Pancreas (tissue), 10 donors: Measurements from ENCODE around the gene CD83. TPM values are rescaled to one million over a fixed set of nuclear protein-coding genes. Genes with fewer than 3 reads are reported as not detected.
"Not testable (repeated sequence)": the region's sequence is repeated elsewhere in the genome, so short reads cannot be mapped to it uniquely, and the experiment has no call there.

Experiments used
- ATAC-seq, 4 donors: fragments of 200-7000 bp; cut with Tn5 transposase; one replicate each; pipeline versions ENCODE4 v1.8.0 to v1.9.1; 2020; ENCODE audit warnings: mild to moderate bottlenecking in 4 of 4, moderate library complexity in 4 of 4
- DNase-seq, 6 donors: peaks; one replicate each; pipeline ENCODE4 v3.0.0-alpha.2; 2020
- FAIRE-seq: peaks from 2 replicates; lab custom pipeline; 2012; peaks lifted over from hg19 to GRCh38; lab: Jason Lieb, UNC
- H3K27ac ChIP-seq, 4 donors: fragments of 200-600 bp; sonication (generic); 1 replicate in 3 of 4; 2 replicates in 1 of 4; pipeline versions ENCODE4 v1.5.0 to v1.8.0; 2020
- H3K27me3 ChIP-seq, 4 donors: fragments of 200-600 bp; one replicate each; pipeline ENCODE4 v1.8.0; 2021
- H3K36me3 ChIP-seq, 3 donors: fragments of 200-600 bp; sonication (generic) in 1 of 3; one replicate each; pipeline versions ENCODE4 v1.5.0 to v1.8.0; 2020 to 2021
- H3K4me1 ChIP-seq, 3 donors: fragments of 200-600 bp; one replicate each; pipeline ENCODE4 v1.8.0; 2021
- H3K4me3 ChIP-seq, 4 donors: fragments of 200-600 bp; sonication (generic) in 2 of 4; one replicate each; pipeline versions ENCODE4 v1.5.0 to v1.8.0; 2020 to 2021
- H3K9me3 ChIP-seq, 4 donors: fragments of 200-600 bp; one replicate each; pipeline ENCODE4 v1.8.0; 2021
- WGBS, 2 donors: extraction: QIAGEN DNeasy Blood & Tissue Kit; methylation state at CpG; one replicate each; pipeline ENCODE4 v1.1.7; 2013; 5-methylcytosine and 5-hydroxymethylcytosine counted together
- intact Hi-C, 3 donors: fragments of 100-400 bp; cut with DNase I; formaldehyde crosslinking; loops; one replicate each; pipeline versions ENCODE4 v1.11.1 to v1.14.2; 2022
- polyA plus RNA-seq, 2 donors: library from polyadenylated mRNA; stranded (reverse); fragments of 200-250 nt; gene quantifications; one replicate each; pipeline ENCODE4 v1.2.3, GENCODE V29; 2013
- total RNA-seq, 6 donors: library from RNA; stranded (reverse); fragmentation: NEBNext Ultra II Directional in 4 of 6; extraction: Animal tissue kit (Norgen Biotek cat#: 25700) in 4 of 6; gene quantifications; one replicate each; pipeline versions ENCODE4 v1.2.1 to v1.2.4, GENCODE V29; 2021 to 2023
- TF ChIP-seq, protein P1 (sequence below), 4 donors: fragments of 200-600 bp; sonication (generic) in 3 of 4; IDR thresholded peaks; one replicate each; pipeline versions ENCODE4 v1.5.0 to v1.8.0; 2021; ENCODE audit warnings: antibody characterized with exemption in 4 of 4
- donor health status: healthy with polysubstance abuse.
- donor health status: DM: no; HTN: no; CAD: no; lungs with moderate emphysema.
- donor health status: DM: no; HTN: no; CAD: no.
- donor health status: control.
- donor health status: control.
- donor health status: Bipolar disorder and iron deficiency.
- donor health status: DM: yes; HTN: yes; CAD: no.
- donor health status: DM: no; HTN: no; CAD: no.
- donor health status: DM: no; HTN: no; CAD: no.
- donor health status: DM: yes; HTN: yes; CAD: no.

The CD83 gene
- total and polyA plus RNA-seq, 8 donors, result 0.72 to 5.1 (median 1.3) TPM

DNA sequence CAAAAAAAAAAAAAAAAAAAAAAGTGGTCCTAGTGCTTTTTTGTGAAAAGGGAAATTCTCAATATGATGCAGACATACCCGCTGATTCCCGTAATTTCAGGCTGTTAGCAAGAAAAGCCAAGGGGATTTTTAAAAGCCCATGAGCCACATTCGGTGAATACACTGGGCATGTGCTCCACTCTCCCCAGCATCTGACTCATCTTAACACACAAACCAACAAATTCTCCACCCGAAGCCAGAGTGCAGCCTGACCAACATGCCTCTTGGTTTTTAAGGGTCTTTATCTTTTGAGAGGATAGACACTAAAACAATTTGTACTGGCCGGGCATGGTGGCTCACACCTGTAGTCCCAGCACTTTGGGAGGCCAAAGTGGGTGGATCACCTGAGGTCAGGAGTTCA is 45.5 kb upstream of the CD83 start:
- H3K27me3 ChIP-seq, result no peaks in the 10 kb centered on the region
- no peaks in the 10 kb centered on the region for H3K36me3 ChIP-seq
- no peak for FAIRE-seq
- no peaks in the 10 kb centered on the region for H3K9me3 ChIP-seq
- intact Hi-C loops, result no loop called here
- no peak overlapping the region for H3K27ac ChIP-seq
- H3K4me1 ChIP-seq, result peaks cover 0 to 9% (median 0%) of the 10 kb centered on the region in 3 donors
- no peak for ATAC-seq
- TF ChIP-seq, protein P1, sequence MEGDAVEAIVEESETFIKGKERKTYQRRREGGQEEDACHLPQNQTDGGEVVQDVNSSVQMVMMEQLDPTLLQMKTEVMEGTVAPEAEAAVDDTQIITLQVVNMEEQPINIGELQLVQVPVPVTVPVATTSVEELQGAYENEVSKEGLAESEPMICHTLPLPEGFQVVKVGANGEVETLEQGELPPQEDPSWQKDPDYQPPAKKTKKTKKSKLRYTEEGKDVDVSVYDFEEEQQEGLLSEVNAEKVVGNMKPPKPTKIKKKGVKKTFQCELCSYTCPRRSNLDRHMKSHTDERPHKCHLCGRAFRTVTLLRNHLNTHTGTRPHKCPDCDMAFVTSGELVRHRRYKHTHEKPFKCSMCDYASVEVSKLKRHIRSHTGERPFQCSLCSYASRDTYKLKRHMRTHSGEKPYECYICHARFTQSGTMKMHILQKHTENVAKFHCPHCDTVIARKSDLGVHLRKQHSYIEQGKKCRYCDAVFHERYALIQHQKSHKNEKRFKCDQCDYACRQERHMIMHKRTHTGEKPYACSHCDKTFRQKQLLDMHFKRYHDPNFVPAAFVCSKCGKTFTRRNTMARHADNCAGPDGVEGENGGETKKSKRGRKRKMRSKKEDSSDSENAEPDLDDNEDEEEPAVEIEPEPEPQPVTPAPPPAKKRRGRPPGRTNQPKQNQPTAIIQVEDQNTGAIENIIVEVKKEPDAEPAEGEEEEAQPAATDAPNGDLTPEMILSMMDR (IDR thresholded peaks at IDR 0.05), result no peak
- no peak overlapping the region for H3K4me3 ChIP-seq
- DNase-seq, result no peak
- WGBS, 2 donors, result 78 to 88% methylated on average over 5 of the region's 5 CpGs

DNA sequence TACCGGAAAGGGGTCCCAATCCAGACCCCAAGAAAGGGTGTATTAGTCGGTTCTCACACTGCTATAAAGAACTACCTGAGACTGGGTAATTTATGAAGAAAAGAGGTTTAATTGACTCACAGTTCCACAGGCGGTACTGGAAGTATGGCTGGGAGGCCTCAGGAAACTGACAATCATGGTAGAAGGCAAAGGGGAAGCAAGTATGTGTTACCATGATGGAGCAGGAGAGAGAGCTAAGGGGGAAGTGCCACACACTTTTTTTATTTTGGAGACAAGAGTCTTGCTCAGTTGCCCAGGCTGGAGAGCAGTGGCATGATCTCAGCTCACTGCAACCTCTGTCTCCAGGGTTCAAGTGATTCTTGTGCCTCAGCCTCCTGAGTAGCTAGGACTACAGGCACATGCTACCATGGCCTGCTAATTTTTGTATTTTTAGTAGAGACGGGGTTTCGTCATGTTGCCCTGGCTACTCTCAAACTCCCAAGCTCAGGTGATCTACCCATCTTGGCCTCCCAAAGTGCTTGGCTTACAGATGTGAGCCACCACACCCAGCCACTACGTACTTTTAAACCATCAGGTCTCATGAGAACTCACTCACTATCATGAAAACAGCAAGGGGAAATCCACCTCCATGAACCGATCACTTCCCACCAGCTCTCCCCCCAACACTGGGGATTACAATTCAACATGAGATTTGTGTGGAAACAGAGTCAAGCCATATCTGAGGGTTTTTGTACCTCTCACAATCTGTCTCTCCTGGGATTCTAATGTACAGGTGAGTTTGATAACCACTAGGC is 43.8 kb upstream of the CD83 start:
- DNase-seq, H3K9me3 ChIP-seq, H3K4me1 ChIP-seq, H3K4me3 ChIP-seq, H3K36me3 ChIP-seq, ATAC-seq, FAIRE-seq, intact Hi-C loops, H3K27ac ChIP-seq, H3K27me3 ChIP-seq: not testable (repeated sequence)
- WGBS, 2 donors, result 93 to 97% methylated on average over 7 of the region's 7 CpGs

DNA sequence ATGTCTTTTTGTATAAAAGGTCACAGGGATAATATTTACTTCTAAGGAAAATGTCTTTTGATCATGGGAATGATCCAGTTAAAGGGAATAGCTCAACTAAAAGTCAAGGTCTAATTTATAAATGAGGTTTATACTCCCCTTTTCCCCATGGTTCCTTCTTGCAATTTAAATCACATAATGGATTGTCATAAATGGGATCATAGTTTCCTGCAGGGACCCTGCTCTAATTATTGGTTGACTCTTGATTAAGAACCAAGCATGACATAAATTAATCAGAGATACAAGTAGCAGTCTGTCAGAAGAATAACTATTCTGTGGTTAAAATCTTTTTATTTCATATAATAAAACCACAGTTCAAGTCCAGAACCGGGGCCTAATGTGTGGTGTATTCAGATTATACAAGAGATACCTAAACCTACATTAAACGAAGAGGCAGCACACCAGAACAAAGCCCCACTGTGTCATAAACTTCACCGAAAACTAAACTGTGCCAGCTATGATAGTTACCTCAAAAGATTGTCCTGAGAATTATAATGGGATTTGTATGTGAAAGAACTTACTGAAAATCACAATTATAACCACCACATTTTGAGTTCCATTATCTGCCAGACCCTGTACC is 43.0 kb upstream of the CD83 start:
- Histone ChIP-seq H3K27ac (peak overlapping the region in 2 of 4 donors; percentile 13 to 58), H3K4me3 (peak overlapping the region in 2 of 4 donors; percentile 17 to 28), H3K27me3 (no peaks in the 10 kb centered on the region), H3K4me1 (peaks cover 0 to 9% (median 0%) of the 10 kb centered on the region in 3 donors), H3K36me3 (no peaks in the 10 kb centered on the region), H3K9me3 (no peaks in the 10 kb centered on the region)
- FAIRE-seq (no peak), DNase-seq (no peak), ATAC-seq (no peak)
- WGBS, 2 donors, result 65 to 72% methylated on average over 3 of the region's 3 CpGs
- intact Hi-C loops, result no loop called here
- TF ChIP-seq, protein P1 (IDR thresholded peaks at IDR 0.05), result no peak

DNA sequence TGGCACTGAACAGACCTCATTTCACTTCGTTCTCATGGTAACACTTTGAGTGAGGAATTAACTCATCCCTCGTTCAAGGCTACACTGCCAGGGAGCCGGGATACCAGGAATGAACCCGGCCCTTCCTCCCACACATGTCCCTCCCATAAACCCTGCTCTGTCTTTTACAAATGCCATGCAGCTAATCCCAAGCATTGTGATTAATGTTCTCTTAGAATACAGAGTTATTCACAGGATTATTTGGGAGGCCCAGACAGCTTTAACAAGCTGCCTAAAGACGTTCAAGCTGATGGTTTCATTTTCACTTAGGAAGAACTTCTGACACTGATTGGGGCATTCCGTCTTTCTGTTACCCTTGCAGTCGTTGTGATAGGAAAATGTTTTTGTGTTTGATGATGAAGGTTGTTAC is 42.5 kb upstream of the CD83 start:
- H3K27me3 ChIP-seq, result no peaks in the 10 kb centered on the region
- DNase-seq, result no peak
- H3K27ac ChIP-seq, result peak overlapping the region in 2 of 4 donors; percentile 13 to 58
- H3K4me1 ChIP-seq, result peaks cover 0 to 9% (median 0%) of the 10 kb centered on the region in 3 donors
- FAIRE-seq, result no peak
- intact Hi-C loops, result no loop called here
- TF ChIP-seq, protein P1 (IDR thresholded peaks at IDR 0.05), result no peak
- peak overlapping the region in 2 of 4 donors; percentile 17 to 28 for H3K4me3 ChIP-seq
- H3K9me3 ChIP-seq, result no peaks in the 10 kb centered on the region
- 10 to 15% methylated on average over 7 of the region's 7 CpGs for WGBS, 2 donors
- peak in 3 of 4 donors; percentile 75 to 82 (median 76) for ATAC-seq
- no peaks in the 10 kb centered on the region for H3K36me3 ChIP-seq

GRCh38 chr6:14077193-14077867 is 40.2 kb upstream of the CD83 start:
- Histone ChIP-seq H3K36me3 (no peaks in the 10 kb centered on the region), H3K27ac (no peak overlapping the region), H3K4me1 (peaks cover 0 to 9% (median 0%) of the 10 kb centered on the region in 3 donors), H3K9me3 (no peaks in the 10 kb centered on the region), H3K4me3 (no peak overlapping the region), H3K27me3 (no peaks in the 10 kb centered on the region)
- intact Hi-C loops, result no loop called here
- no peak for FAIRE-seq
- 79 to 83% methylated on average over 4 of the region's 4 CpGs for whole genome bisulfite sequencing, 2 donors
- no peak for ATAC-seq
- TF ChIP-seq, protein P1 (IDR thresholded peaks at IDR 0.05), result no peak
- DNase-seq, result no peak
